NCI-H187 (cell line): ENCODE data around the gene TTLL5.

Experiments
- DNase-seq, 2 experiments: peaks; one replicate each; lab custom pipeline; 2025; lab: John Stamatoyannopoulos, UW

TTLL5 gene

GRCh38 chr14:75742867-75743266, 81.8 kb downstream of the TTLL5 start:
- DNase-seq = no peak

DNA sequence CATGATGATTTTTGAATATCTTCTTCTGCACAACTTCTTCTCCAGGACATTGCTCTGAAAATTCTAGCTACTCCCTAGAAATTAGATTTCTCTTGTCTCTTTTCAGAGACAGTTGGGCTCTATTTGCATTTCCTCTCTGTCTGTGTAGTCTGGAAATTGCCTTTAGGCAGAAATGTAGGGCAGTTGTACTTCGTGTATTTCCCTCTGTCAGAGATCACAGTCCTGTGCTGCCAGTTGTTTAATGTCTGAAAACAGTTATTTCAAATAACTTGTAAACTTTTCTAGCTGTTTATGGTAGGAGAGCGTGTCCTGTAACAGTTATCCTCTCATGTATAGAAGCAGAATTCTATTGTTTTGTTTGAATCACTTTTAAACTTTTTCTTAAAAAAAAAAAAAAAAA, 86.9 kb downstream of the TTLL5 start:
- DNase-seq = no peak

GRCh38 chr14:75748336-75748735, 87.3 kb downstream of the TTLL5 start:
- no peak for DNase-seq

DNA sequence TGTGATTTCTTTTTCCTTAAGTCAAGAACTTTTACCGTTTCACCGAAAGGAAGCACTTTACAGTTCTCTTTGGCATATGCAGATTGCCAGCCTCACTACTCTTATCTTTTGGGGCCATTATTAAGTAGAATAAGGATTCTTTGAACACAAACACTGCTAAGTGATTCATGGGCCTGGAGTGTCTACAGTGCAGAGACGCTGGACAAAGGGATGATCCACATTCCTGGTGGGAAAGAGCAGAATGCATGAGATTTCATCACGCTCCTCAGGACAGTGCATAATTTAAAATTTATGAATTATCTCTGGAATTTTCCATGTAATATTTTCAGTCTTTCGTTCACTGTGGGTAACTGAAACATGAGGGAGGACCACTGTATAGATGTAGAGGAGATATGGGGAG, 90.2 kb downstream of the TTLL5 start:
- DNase-seq = no peak

- DNase-seq = no peak
Observed at GRCh38 chr14:75752086-75752485, 91.0 kb downstream of the TTLL5 start.

- no peak for DNase-seq
Observed at GRCh38 chr14:75752907-75753594, 92.0 kb downstream of the TTLL5 start.

DNA sequence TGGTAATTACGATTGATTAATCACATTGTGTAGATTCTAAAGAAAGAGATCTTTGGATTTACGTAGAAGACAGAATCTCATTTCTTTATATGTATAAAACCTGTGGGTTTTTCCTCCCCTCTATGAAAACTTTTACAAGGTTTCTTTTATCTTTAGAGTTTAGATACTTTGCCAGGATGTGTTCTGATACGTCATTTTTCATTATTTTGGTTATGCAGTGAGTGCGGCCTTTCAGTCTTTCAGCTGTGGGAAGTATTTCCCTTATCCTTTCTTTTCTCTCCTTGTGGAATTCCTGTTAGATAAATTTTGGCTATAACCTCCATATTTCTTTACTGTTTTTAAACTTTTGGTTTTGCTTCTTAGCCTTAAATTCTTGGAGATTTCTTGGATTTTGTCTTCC, 92.7 kb downstream of the TTLL5 start:
- DNase-seq = no peak

- no peak for DNase-seq
Observed at GRCh38 chr14:75757644-75758402, 96.8 kb downstream of the TTLL5 start.

- no peak for DNase-seq
Observed at GRCh38 chr14:75764020-75764419, 103.0 kb downstream of the TTLL5 start.

DNA sequence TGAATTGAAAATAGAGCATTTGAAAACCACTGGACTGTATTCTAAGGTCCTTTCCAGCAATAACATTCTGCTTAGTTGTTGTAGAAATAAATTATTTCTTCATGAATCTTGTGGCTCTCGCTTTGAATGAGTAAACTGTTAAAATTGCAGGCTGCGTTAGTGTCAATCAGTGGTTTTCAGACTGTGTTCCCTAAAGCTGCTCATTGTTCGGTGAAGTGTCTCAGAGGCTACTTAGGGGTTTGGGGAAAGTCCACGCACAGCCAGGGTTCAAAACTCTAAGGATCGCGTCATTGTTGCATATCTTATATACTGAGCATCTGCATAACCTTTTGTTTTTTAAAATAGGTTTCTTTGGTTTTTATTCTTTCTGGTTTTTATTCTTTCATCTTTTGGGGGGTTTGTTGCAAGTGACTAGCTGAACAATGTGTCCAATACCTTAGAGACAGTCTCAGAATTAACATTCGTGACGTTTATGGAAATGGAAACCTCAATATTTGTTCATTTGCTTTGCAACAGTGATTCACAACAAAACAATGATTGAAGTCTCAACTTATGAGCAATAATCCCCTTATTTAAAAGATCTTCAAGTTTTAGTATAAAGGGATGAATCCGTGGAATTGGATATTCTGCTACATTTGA, 108.1 kb downstream of the TTLL5 start:
- DNase-seq = no peak

DNA sequence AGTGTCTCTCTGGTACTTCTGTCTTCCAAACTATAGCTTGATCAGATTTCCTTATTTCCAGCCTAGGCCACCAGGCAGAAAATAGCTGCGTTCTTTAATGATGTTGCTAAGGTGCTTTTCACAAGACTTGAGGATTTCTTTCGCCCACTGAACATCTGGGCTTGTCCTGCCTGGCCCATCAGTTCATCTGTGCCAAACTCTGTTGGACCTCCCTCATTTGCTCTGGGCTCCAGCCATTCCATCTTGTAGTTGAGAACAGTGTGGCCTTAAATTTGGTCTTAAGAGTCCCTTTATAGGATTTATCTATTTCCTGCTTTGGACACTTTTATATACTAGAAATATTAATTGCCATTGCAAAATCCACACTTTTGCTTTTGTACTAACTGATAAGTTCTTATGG, 109.6 kb downstream of the TTLL5 start:
- DNase-seq = no peak

- DNase-seq = no peak
Observed at GRCh38 chr14:75771595-75771994, 110.5 kb downstream of the TTLL5 start.

GRCh38 chr14:75773046-75773445, 112.0 kb downstream of the TTLL5 start:
- no peak for DNase-seq

DNA sequence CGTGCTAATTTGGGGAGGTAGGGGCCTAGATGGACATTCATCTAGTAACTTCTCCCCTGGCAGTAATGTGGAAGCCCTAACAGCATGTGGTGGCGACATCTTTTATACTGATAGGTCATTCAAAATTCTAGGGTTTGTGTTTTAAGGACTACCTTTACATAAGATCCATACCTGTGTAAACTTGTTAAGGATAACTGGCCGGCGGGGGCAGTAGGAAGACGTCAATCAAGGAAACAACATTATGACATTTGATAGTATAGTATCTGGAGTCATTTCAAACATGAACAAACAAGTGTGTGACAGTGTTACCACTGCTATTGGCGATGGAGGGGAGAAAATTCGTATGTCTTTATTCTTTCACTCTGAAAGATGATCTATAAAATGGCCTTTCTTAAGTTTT, 120.0 kb downstream of the TTLL5 start:
- no peak for DNase-seq

DNA sequence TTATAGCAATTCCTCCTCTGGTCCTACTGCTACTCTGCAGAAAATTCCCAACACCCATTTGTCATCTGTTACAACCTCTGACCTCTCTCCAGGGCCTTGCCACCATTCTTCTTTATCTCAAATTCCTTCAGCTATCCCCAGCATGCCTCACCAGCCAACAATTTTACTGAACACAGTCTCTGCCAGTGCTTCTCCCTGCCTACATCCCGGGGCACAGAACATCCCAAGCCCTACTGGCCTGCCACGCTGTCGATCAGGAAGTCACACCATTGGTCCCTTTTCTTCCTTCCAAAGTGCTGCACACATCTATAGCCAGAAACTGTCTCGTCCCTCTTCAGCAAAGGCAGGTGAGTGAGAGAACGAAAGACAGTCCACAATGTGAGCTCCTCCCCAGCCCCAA, 122.1 kb downstream of the TTLL5 start:
- no peak for DNase-seq

- DNase-seq = no peak
Observed at GRCh38 chr14:75783602-75784313, 122.7 kb downstream of the TTLL5 start.

GRCh38 chr14:75784314-75784686, 123.3 kb downstream of the TTLL5 start:
- no peak for DNase-seq

DNA sequence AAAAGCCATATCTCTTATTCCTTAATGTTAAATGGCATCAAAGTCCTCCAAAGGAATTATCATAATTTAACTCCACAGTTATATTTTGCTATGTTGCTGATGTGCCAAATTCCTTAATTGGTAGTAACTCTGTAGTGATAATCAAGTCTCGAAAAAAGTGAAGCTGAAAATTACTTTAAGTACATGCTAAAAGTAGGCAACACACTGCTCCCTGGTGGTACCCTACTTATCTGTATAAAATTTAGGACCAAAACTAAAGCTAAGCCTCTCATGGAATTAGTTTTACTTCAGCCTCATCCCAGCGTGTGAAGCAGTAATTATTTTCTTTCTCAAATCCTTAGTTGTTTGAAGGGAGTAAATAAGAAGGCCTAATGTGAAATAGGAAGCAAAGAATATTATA, 132.8 kb downstream of the TTLL5 start:
- DNase-seq = no peak

GRCh38 chr14:75794615-75795038, 133.6 kb downstream of the TTLL5 start:
- DNase-seq = no peak

- DNase-seq = no peak
Observed at GRCh38 chr14:75800792-75801191, 139.7 kb downstream of the TTLL5 start.

DNA sequence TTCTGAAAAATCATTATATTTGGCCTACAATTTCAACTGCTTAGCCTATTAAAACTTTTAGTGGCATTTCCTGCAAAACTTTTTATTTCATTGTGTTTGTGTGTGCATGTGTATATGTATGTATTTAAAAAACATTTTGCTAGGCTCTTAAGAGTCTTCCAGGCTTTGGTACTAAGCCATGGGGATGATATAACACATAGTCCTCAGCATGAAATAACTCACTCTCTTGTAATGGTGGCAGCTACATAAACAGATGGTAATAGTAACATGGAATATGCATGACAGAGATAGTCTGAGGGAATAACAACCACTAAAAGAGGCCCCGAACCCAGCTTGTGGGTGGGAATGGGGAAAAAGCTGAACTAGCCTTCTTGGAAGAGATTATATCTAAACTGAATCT, 141.4 kb downstream of the TTLL5 start:
- no peak for DNase-seq

- DNase-seq = no peak
Observed at GRCh38 chr14:75803765-75804164, 142.7 kb downstream of the TTLL5 start.
